Trophoblast cell (in vitro differentiated cells and primary cell): Measurements from ENCODE around the gene DNAH10.

ENCODE experiments used
- DNase-seq, 2 donors: peaks; one replicate each; pipeline ENCODE4 v3.0.0-alpha.2; 2016
- H2AFZ ChIP-seq: 2 replicates; pipeline ENCODE4 v1.6.1; 2013; ENCODE audit warnings: low read length, moderate library complexity, mild to moderate bottlenecking; ENCODE audit not compliant: insufficient read depth, poor library complexity
- H2AK5ac ChIP-seq: 2 replicates; pipeline ENCODE4 v1.6.1; 2013; ENCODE audit warnings: mild to moderate bottlenecking, low read length
- H2BK120ac ChIP-seq: 2 replicates; pipeline ENCODE4 v1.6.1; 2013; ENCODE audit warnings: low read length, mild to moderate bottlenecking, moderate library complexity; ENCODE audit not compliant: insufficient read depth, poor library complexity
- H2BK12ac ChIP-seq: 2 replicates; pipeline ENCODE4 v1.6.1; 2013; ENCODE audit warnings: mild to moderate bottlenecking, low read length, moderate library complexity
- H2BK5ac ChIP-seq: 2 replicates; pipeline ENCODE4 v1.6.1; 2013; ENCODE audit warnings: low read length, low read depth, moderate library complexity, mild to moderate bottlenecking; ENCODE audit not compliant: poor library complexity
- H3K14ac ChIP-seq: 2 replicates; pipeline ENCODE4 v1.6.1; 2013; ENCODE audit warnings: mild to moderate bottlenecking, low read length
- H3K18ac ChIP-seq: 2 replicates; pipeline ENCODE4 v1.6.1; 2013; ENCODE audit warnings: mild to moderate bottlenecking, low read length
- H3K23ac ChIP-seq: 2 replicates; pipeline ENCODE4 v1.6.1; 2013; ENCODE audit warnings: low read length
- H3K27ac ChIP-seq: 2 replicates; pipeline ENCODE4 v1.5.1; 2013; ENCODE audit warnings: low read depth, mild to moderate bottlenecking, inconsistent platforms, low read length, moderate library complexity
- H3K27me3 ChIP-seq: 2 replicates; pipeline ENCODE4 v1.6.1; 2013; ENCODE audit warnings: inconsistent platforms, mild to moderate bottlenecking, low read length, moderate library complexity; ENCODE audit not compliant: insufficient read depth
- H3K36me3 ChIP-seq, 2 experiments: 1 replicate in 1 of 2; 2 replicates in 1 of 2; pipeline ENCODE4 v1.6.1; 2013; ENCODE audit warnings: low read length in 2 of 2, mild to moderate bottlenecking in 2 of 2, moderate library complexity in 1 of 2; ENCODE audit not compliant: insufficient read depth in 2 of 2, control insufficient read depth in 1 of 2
- H3K4ac ChIP-seq: 2 replicates; pipeline ENCODE4 v1.6.1; 2013; ENCODE audit warnings: low read depth, mild to moderate bottlenecking, low read length, moderate library complexity
- H3K4me1 ChIP-seq, 2 experiments: 1 replicate in 1 of 2; 2 replicates in 1 of 2; pipeline ENCODE4 v1.6.1; 2013; ENCODE audit warnings: low read length in 2 of 2, mild to moderate bottlenecking in 2 of 2, moderate library complexity in 1 of 2; ENCODE audit not compliant: insufficient read depth in 2 of 2, control insufficient read depth in 1 of 2
- H3K4me2 ChIP-seq: 2 replicates; pipeline ENCODE4 v1.6.1; 2013; ENCODE audit warnings: inconsistent platforms, mild to moderate bottlenecking, low read length, moderate library complexity
- H3K4me3 ChIP-seq: 2 replicates; pipeline ENCODE4 v1.5.1; 2013; ENCODE audit warnings: mild to moderate bottlenecking, low read depth, low read length, inconsistent platforms
- H3K79me1 ChIP-seq: one replicate; pipeline ENCODE4 v1.6.1; 2013; ENCODE audit warnings: low read length
- H3K79me2 ChIP-seq: 2 replicates; pipeline ENCODE4 v1.6.1; 2013; ENCODE audit warnings: low read length, mild to moderate bottlenecking; ENCODE audit not compliant: control insufficient read depth, insufficient read depth, poor library complexity
- H3K9ac ChIP-seq: 2 replicates; pipeline ENCODE4 v1.6.1; 2013; ENCODE audit warnings: mild to moderate bottlenecking, low read length
- H3K9me3 ChIP-seq: 2 replicates; pipeline ENCODE4 v1.6.1; 2013; ENCODE audit warnings: low read depth, mild to moderate bottlenecking, control low read depth, inconsistent platforms, low read length; ENCODE audit not compliant: insufficient read depth
- H4K12ac ChIP-seq: 2 replicates; pipeline ENCODE4 v1.6.1; 2013; ENCODE audit warnings: low read depth, mild to moderate bottlenecking, low read length, moderate library complexity
- H4K8ac ChIP-seq: 2 replicates; pipeline ENCODE4 v1.6.1; 2013; ENCODE audit warnings: low read depth, mild to moderate bottlenecking, low read length, moderate library complexity
- H4K91ac ChIP-seq: one replicate; pipeline ENCODE4 v1.6.1; 2013; ENCODE audit warnings: low read depth, mild to moderate bottlenecking, low read length, moderate library complexity
- WGBS: extraction: QIAGEN DNeasy Blood & Tissue Kit; methylation state at CpG from one replicate; pipeline ENCODE4 v1.1.7; 2013; ENCODE audit warnings: missing lambda C conversion rate; ENCODE audit not compliant: insufficient read length, insufficient coverage; ENCODE audit errors: extremely low coverage; 5-methylcytosine and 5-hydroxymethylcytosine counted together

DNAH10 gene

GRCh38 chr12:123886931-123887582 lies 125.0 kb downstream of the DNAH10 start:
- H3K4me3 ChIP-seq, result no peak overlapping the region
- WGBS, result no CpG with 5 or more reads among the region's 22 CpGs
- H3K36me3 ChIP-seq, result no peaks in the 10 kb centered on the region
- no peak overlapping the region for H3K9ac ChIP-seq
- no peak overlapping the region for H2BK120ac ChIP-seq
- no peaks in the 10 kb centered on the region for H3K79me2 ChIP-seq
- no peak overlapping the region for H3K4ac ChIP-seq
- H4K8ac ChIP-seq, result no peak overlapping the region
- H3K27ac ChIP-seq, result no peak overlapping the region
- no peak overlapping the region for H4K91ac ChIP-seq
- H2AK5ac ChIP-seq, result no peak overlapping the region
- H3K18ac ChIP-seq, result no peak overlapping the region
- no peak overlapping the region for H3K23ac ChIP-seq
- no peak overlapping the region for H3K14ac ChIP-seq
- H3K27me3 ChIP-seq, result no peaks in the 10 kb centered on the region
- H3K4me1 ChIP-seq, result no peaks in the 10 kb centered on the region
- no peak overlapping the region for H2BK12ac ChIP-seq
- H2AFZ ChIP-seq, result no peak overlapping the region
- no peak for DNase-seq
- H3K79me1 ChIP-seq, result no peaks in the 10 kb centered on the region
- no peak overlapping the region for H4K12ac ChIP-seq
- H2BK5ac ChIP-seq, result no peak overlapping the region
- H3K9me3 ChIP-seq, result peaks cover 4% of the 10 kb centered on the region
- H3K4me2 ChIP-seq, result no peak overlapping the region

GRCh38 chr12:123888989-123889388 lies 126.9 kb downstream of the DNAH10 start:
- Histone ChIP-seq H4K8ac (no peak overlapping the region), H3K79me2 (no peaks in the 10 kb centered on the region), H3K79me1 (no peaks in the 10 kb centered on the region), H2BK120ac (no peak overlapping the region), H4K12ac (no peak overlapping the region), H3K4me3 (no peak overlapping the region), H2AFZ (no peak overlapping the region), H3K36me3 (no peaks in the 10 kb centered on the region), H3K4me2 (no peak overlapping the region), H2BK12ac (no peak overlapping the region), H3K14ac (no peak overlapping the region), H3K9me3 (peaks cover 4% of the 10 kb centered on the region), H3K27me3 (no peaks in the 10 kb centered on the region), H3K4ac (no peak overlapping the region), H2AK5ac (no peak overlapping the region), H3K18ac (no peak overlapping the region), H3K4me1 (no peaks in the 10 kb centered on the region), H4K91ac (no peak overlapping the region), H2BK5ac (no peak overlapping the region), H3K23ac (no peak overlapping the region), H3K27ac (no peak overlapping the region), H3K9ac (no peak overlapping the region)
- WGBS, result no CpG with 5 or more reads among the region's 12 CpGs
- DNase-seq, result no peak

- no peak overlapping the region for H3K18ac ChIP-seq
- H4K12ac ChIP-seq, result no peak overlapping the region
These were observed 127.9 kb downstream of the DNAH10 start for GRCh38 chr12:123889848-123890535.

GRCh38 chr12:123890536-123890902 lies 128.4 kb downstream of the DNAH10 start:
- Histone ChIP-seq H3K27ac (no peak overlapping the region), H3K4me1 (no peaks in the 10 kb centered on the region), H3K36me3 (no peaks in the 10 kb centered on the region), H2BK12ac (no peak overlapping the region), H3K4me2 (no peak overlapping the region), H3K18ac (no peak overlapping the region), H3K9me3 (peaks cover 4% of the 10 kb centered on the region), H2BK5ac (no peak overlapping the region), H3K27me3 (no peaks in the 10 kb centered on the region), H3K4me3 (no peak overlapping the region), H2AFZ (no peak overlapping the region), H3K23ac (no peak overlapping the region), H4K8ac (no peak overlapping the region), H4K12ac (no peak overlapping the region), H2BK120ac (no peak overlapping the region), H3K79me1 (no peaks in the 10 kb centered on the region), H3K4ac (no peak overlapping the region), H3K9ac (no peak overlapping the region), H4K91ac (no peak overlapping the region), H2AK5ac (no peak overlapping the region), H3K14ac (no peak overlapping the region), H3K79me2 (no peaks in the 10 kb centered on the region)
- DNase-seq, result no peak
- WGBS, result no CpG with 5 or more reads among the region's 10 CpGs

More at GRCh38 chr12:123889848-123890535, 127.9 kb downstream of the DNAH10 start:
- Histone ChIP-seq H3K9ac (no peak overlapping the region), H3K36me3 (no peaks in the 10 kb centered on the region), H2BK120ac (no peak overlapping the region), H2AFZ (no peak overlapping the region), H3K23ac (no peak overlapping the region), H3K14ac (no peak overlapping the region), H3K79me2 (no peaks in the 10 kb centered on the region), H3K4me2 (no peak overlapping the region), H3K4ac (no peak overlapping the region), H3K4me3 (no peak overlapping the region), H4K91ac (no peak overlapping the region), H3K4me1 (no peaks in the 10 kb centered on the region), H3K9me3 (peaks cover 4% of the 10 kb centered on the region), H3K79me1 (no peaks in the 10 kb centered on the region), H2AK5ac (no peak overlapping the region), H4K8ac (no peak overlapping the region), H2BK5ac (no peak overlapping the region), H2BK12ac (no peak overlapping the region), H3K27me3 (no peaks in the 10 kb centered on the region), H3K27ac (no peak overlapping the region)
- no CpG with 5 or more reads among the region's 12 CpGs for WGBS
- no peak for DNase-seq
